AG09309 (cell line): ENCODE data around the gene ZNF367.

Source experiments
- DNase-seq: peaks from one replicate; pipeline ENCODE4 v3.0.0-alpha.2; 2010; ENCODE audit warnings: low read depth
- H3K4me3 ChIP-seq: 2 replicates; pipeline ENCODE4 v1.5.1; 2011; ENCODE audit warnings: mild to moderate bottlenecking, low read depth, low read length, moderate library complexity; ENCODE audit not compliant: control insufficient read depth
- CTCF ChIP-seq: IDR thresholded peaks from 2 replicates; pipeline ENCODE4 v1.5.1; 2011; ENCODE audit warnings: mild to moderate bottlenecking, low read depth, low read length, inconsistent platforms; ENCODE audit not compliant: insufficient read depth, control insufficient read depth; ENCODE audit errors: missing control alignments

The ZNF367 gene

GRCh38 chr9:96418083-96418919, at the start of gene ZNF367:
Gene ZNF367, minus strand, starts transcription at chr9:96418370. Its CDS starts 338 bp downstream, at chr9:96418032.
- H3K4me3 ChIP-seq: peak within 1 kb of the TSS; percentile 73
- peak; percentile 89 for DNase-seq
- no peak for TF ChIP-seq CTCF

DNA sequence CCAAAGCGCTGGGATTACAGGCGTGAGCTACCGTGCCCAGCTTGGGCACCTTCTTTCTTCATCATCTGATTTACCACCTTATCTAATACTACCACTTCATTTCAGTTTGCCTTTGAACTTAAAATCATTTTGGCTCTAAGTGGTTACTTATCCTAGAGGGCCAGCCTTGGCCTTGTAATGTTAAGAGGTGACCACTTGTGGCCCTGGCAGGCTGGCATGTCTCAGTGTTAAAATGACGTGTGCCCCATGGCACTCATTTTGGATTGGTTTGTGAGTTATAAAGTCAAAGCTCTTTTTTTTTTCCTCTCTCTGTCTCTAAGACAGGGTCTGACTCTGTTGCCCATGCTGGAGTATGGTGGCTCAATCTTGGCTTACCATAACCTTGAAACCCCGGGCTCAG, 49.6 kb upstream of the ZNF367 start:
- no peak for DNase-seq
- no peak for TF ChIP-seq CTCF
- H3K4me3 ChIP-seq: no peak overlapping the region

DNA sequence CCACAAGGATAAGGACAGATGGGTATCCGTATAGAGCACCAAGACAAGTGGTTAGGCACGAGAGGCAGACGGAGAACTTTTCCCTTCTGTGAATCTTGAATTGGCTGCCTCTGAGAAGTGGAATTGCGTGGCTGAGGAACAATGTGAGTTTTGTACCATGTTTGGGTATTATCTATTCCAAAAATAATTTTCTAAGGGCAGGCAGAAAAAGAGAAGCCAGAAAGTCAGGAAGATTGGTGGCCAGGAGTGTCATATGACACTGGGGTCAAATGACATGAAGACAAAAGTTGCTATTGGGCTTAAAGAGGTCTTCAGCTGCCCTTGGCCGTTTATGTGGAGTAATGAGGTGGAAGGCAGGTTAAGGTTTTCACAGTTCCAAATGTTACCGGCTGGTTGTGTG, 46.3 kb upstream of the ZNF367 start:
- H3K4me3 ChIP-seq: no peak overlapping the region
- DNase-seq: no peak
- no peak for TF ChIP-seq CTCF

GRCh38 chr9:96462541-96462940, 44.4 kb upstream of the ZNF367 start:
- no peak overlapping the region for H3K4me3 ChIP-seq
- DNase-seq: no peak
- TF ChIP-seq CTCF: no peak

DNA sequence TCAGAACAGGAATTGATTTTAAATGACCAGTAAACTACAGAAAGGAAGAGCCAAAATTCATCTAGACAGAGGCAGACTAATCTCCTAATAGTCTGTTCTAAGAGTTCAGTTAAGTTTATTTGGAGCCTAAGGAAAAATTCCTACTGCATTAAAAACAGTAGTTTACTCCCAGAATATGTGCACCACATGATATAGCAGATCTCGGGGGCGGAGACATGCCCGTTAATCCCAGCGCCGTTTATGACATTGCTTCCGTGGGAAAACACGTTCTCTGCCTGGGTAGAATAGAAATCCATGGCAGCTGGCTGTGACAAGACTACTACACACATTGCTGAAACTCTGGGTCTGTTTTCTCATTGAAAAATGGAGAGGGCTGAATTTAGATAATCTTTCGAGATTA, 43.2 kb upstream of the ZNF367 start:
- no peak for TF ChIP-seq CTCF

DNA sequence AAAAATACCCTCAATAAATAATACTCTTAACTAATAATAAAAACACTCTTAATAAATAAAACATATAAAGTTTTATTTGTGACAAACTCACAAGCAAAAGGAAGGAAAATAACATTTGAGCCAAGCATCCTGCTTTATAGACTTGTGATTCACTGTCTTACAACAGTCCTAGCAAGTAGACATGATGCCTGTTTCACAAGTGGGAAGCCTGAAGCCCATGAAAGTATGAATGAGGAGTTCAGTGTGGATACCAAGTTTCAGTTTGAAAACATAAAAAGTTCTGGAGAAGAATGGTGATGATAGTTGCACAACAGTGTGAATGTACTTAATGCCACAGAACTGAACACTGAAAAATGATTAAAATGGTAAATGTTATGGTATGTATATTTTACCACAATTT, 42.7 kb upstream of the ZNF367 start:
- peak; percentile 81 for DNase-seq
- no peak overlapping the region for H3K4me3 ChIP-seq
- TF ChIP-seq CTCF: no peak

More for the DNA sequence above, 43.2 kb upstream of the ZNF367 start:
- H3K4me3 ChIP-seq: no peak overlapping the region
- DNase-seq: no peak
